Left ventricle myocardium inferior (tissue), 1 donor: Measurements from ENCODE around the gene WNT3. TPM values are rescaled to one million over a fixed set of nuclear protein-coding genes. Genes with fewer than 3 reads are reported as not detected.
"Not testable (repeated sequence)": the region's sequence is repeated elsewhere in the genome, so short reads cannot be mapped to it uniquely, and the experiment has no call there.

ENCODE experiments used
- DNase-seq: peaks from one replicate; pipeline ENCODE4 v3.0.0-alpha.2; 2020
- H3K27ac ChIP-seq: fragments of 200-600 bp; replicated peaks from 2 replicates; pipeline ENCODE4 v1.8.0; 2021
- H3K27me3 ChIP-seq: fragments of 200-600 bp; 2 replicates; pipeline ENCODE4 v1.8.0; 2021; ENCODE audit warnings: low read depth
- H3K36me3 ChIP-seq: fragments of 200-600 bp; 2 replicates; pipeline ENCODE4 v1.8.0; 2021
- H3K4me1 ChIP-seq: fragments of 200-600 bp; 2 replicates; pipeline ENCODE4 v1.8.0; 2021
- H3K4me3 ChIP-seq: fragments of 200-600 bp; 2 replicates; pipeline ENCODE4 v1.8.0; 2021; ENCODE audit warnings: mild to moderate bottlenecking, moderate library complexity
- H3K9me3 ChIP-seq: fragments of 200-600 bp; replicated peaks from 2 replicates; pipeline ENCODE4 v1.8.0; 2021
- intact Hi-C: fragments of 100-400 bp; cut with micrococcal nuclease; formaldehyde crosslinking; loops from one replicate; pipeline ENCODE4 v1.11.0; 2022
- total RNA-seq: library from RNA; stranded (reverse); fragmentation: NEBNext Ultra II Directional; extraction: Animal tissue kit (Norgen Biotek cat#: 25700); gene quantifications from one replicate; pipeline ENCODE4 v1.2.1, GENCODE V29; 2021
- TF ChIP-seq, protein P1 (sequence below): fragments of 200-600 bp; IDR thresholded peaks from 2 replicates; pipeline ENCODE4 v1.8.0; 2021; ENCODE audit warnings: antibody characterized with exemption, mild to moderate bottlenecking, borderline replicate concordance
- donor health status: DM: no; HTN: yes; CAD: no; lungs with severe emphysema.

The WNT3 gene
- total RNA-seq, 1 donor from 2014 or later: 0.96 TPM

DNA sequence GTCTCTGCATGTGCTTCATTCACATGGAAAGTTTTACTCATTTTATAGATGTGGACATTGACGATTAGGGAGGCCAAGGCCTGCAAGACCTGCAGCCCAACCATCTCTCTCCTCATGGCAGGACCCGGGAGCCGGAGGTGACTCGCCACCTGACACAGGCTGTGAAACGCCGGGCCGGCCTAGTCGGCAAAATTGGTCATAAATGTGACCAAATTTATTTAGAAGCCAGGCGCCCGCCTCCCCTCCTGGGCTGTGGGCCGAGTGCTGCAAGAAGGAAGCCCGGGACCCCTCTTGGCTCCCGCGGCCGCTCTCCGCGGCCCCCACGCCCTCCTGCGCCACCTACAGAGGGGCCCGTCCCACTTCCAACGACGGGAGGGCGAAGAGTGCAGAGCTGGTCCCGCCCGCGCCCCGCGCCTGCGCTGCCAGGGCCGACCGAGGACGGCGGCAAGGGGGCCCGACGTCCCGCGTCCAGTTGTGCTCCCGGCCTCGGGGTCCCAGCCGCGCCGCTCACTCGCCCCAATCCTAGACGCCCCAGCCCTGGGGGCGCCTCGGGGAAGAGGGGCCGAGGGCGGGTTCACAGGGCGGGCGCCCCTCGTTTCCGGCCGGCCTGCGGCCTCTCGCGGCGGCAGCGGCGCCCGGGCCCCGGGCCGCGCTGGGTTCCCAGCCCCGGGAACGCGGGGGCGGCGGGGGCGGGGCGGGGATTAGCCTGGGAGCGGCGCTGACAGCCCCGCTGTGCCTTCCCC, 47.5 kb downstream of the WNT3 start:
- intact Hi-C loops: no loop called here
- peak overlapping the region; percentile 51 for H3K27ac ChIP-seq
- H3K4me3 ChIP-seq: peak overlapping the region; percentile 75
- H3K4me1 ChIP-seq: peaks cover 15% of the 10 kb centered on the region
- peaks cover 20% of the 10 kb centered on the region for H3K27me3 ChIP-seq
- TF ChIP-seq, protein P1, sequence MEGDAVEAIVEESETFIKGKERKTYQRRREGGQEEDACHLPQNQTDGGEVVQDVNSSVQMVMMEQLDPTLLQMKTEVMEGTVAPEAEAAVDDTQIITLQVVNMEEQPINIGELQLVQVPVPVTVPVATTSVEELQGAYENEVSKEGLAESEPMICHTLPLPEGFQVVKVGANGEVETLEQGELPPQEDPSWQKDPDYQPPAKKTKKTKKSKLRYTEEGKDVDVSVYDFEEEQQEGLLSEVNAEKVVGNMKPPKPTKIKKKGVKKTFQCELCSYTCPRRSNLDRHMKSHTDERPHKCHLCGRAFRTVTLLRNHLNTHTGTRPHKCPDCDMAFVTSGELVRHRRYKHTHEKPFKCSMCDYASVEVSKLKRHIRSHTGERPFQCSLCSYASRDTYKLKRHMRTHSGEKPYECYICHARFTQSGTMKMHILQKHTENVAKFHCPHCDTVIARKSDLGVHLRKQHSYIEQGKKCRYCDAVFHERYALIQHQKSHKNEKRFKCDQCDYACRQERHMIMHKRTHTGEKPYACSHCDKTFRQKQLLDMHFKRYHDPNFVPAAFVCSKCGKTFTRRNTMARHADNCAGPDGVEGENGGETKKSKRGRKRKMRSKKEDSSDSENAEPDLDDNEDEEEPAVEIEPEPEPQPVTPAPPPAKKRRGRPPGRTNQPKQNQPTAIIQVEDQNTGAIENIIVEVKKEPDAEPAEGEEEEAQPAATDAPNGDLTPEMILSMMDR: peak; percentile 8
- no peaks in the 10 kb centered on the region for H3K9me3 ChIP-seq
- no peaks in the 10 kb centered on the region for H3K36me3 ChIP-seq
- peak; percentile 29 for DNase-seq

DNA sequence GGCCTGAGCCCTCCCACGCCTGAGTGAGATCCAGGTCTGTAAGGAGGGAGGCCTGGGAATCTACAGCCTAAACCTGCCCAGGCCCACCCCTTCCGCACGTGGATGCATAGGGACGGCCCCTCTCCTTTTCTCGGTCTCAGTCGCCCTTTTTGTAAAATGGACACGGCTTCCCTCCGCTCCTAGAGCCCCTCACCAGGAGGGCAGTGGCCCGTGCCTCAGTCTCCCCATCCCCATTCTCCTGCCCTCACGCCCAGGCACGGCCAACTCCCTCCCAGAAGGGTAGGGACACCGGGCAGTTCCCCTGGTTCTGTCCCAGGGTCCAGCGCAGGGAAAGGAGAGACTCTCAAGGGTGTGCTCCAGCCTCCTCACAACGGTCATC, 48.1 kb downstream of the WNT3 start:
- Histone ChIP-seq H3K27me3 (peaks cover 16% of the 10 kb centered on the region), H3K4me1 (peaks cover 20% of the 10 kb centered on the region), H3K9me3 (no peaks in the 10 kb centered on the region), H3K36me3 (no peaks in the 10 kb centered on the region), H3K27ac (no peak overlapping the region), H3K4me3 (peak overlapping the region; percentile 75)
- no peak for DNase-seq
- intact Hi-C loops: no loop called here
- TF ChIP-seq, protein P1: no peak

DNA sequence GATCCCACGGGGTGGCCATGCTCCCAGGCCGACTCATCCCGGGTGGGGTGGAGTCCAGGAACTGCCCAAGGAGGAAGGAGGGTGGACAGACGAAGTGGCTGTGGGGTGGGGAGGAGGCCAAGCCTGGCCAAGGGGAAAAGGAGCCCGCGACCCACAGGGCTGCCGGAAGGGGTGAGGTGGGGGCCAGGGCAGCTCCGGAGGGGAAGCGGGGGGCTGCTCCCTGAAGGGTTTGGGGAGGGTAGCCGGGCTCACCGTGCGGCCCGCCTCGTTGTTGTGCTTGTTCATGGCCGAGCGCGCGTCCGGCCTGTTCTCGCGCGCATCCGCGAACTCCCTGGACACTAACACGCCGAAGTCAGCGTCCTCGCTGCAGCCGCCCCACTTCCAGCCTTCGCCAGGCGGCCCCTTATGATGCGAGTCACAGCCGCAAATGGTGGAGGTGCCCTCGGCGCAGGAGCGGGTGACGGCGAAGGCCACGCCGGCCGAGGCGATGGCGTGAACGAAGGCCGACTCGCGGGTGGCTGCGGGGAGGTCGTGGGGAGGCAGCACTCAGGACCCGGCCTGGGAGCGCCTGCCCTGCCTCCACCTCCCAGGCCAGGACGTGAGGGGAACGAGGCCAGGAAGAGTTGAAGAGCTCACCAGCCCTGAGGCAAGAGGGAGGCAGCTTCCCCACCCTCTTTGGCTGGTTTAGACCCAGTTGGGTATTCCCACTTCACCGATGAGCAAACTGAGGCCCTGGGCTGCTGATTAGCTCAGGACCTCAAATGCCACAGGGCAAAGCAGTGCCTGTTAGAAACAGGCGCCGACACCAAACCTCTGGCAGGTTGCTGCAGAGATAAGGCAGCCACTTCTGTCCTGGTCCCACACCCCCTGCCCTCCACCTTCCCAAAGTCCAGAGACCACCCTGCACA, 48.7 kb downstream of the WNT3 start:
- intact Hi-C loops: no loop called here
- peaks cover 16% of the 10 kb centered on the region for H3K27me3 ChIP-seq
- H3K36me3 ChIP-seq: no peaks in the 10 kb centered on the region
- peaks cover 26% of the 10 kb centered on the region for H3K4me1 ChIP-seq
- no peak overlapping the region for H3K27ac ChIP-seq
- DNase-seq: no peak
- H3K9me3 ChIP-seq: no peaks in the 10 kb centered on the region
- TF ChIP-seq, protein P1: no peak
- H3K4me3 ChIP-seq: peak overlapping the region; percentile 34

DNA sequence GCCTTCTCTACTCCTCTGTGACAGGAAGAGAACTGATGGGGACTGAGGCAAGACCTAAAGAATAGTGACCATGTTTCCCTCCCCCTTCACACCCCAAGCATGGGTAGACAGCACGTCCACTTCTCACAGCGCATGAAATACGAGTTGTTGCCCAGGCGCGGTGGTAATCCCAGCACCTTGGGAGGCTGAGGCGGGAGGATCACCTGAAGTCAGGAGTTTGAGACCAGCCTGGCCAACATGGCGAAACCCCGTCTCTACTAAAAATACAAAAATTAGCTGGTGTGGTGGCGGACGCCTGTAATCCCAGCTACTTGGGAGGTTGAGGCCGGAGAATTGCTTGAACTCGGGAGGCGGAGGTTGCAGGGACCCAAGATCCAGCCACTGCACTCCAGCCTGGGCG, 49.6 kb downstream of the WNT3 start:
- H3K36me3 ChIP-seq, DNase-seq, intact Hi-C loops, H3K27ac ChIP-seq, H3K9me3 ChIP-seq, H3K4me3 ChIP-seq: not testable (repeated sequence)
- Histone ChIP-seq H3K4me1 (peaks cover 35% of the 10 kb centered on the region), H3K27me3 (peaks cover 16% of the 10 kb centered on the region)

DNA sequence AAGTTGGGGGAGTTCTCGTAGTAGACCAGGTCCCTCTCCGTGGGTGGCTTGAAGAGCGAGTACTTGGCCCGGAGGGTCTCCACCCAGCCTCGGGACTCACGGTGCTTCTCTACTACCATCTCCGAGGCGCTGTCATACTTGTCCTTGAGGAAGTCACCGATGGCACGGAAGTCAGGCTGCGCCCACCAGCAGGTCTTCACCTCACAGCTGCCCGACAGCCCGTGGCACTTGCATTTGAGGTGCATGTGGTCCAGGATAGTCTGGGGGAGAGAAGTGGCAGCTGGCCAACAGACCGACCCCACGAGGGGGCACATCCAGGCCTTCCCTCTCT, 50.0 kb downstream of the WNT3 start:
- TF ChIP-seq, protein P1: no peak
- intact Hi-C loops: no loop called here
- Histone ChIP-seq H3K4me1 (peaks cover 39% of the 10 kb centered on the region), H3K9me3 (no peaks in the 10 kb centered on the region), H3K36me3 (no peaks in the 10 kb centered on the region), H3K4me3 (no peak overlapping the region), H3K27ac (no peak overlapping the region), H3K27me3 (peaks cover 16% of the 10 kb centered on the region)
- no peak for DNase-seq
